ENCODE results near the gene SLC2A11. TPM values are rescaled to one million over a fixed set of nuclear protein-coding genes. Genes with fewer than 3 reads are reported as not detected.
A peak's percentile ranks its signal among the peaks of the same experiment; 100 is the strongest.
"Not testable (repeated sequence)": the region's sequence is repeated elsewhere in the genome, so short reads cannot be mapped to it uniquely, and the experiment has no call there.

Gene SLC2A11
- total RNA-seq, 1 experiment from 2014 or later: 18.9 TPM

- TF ChIP-seq, protein P1, sequence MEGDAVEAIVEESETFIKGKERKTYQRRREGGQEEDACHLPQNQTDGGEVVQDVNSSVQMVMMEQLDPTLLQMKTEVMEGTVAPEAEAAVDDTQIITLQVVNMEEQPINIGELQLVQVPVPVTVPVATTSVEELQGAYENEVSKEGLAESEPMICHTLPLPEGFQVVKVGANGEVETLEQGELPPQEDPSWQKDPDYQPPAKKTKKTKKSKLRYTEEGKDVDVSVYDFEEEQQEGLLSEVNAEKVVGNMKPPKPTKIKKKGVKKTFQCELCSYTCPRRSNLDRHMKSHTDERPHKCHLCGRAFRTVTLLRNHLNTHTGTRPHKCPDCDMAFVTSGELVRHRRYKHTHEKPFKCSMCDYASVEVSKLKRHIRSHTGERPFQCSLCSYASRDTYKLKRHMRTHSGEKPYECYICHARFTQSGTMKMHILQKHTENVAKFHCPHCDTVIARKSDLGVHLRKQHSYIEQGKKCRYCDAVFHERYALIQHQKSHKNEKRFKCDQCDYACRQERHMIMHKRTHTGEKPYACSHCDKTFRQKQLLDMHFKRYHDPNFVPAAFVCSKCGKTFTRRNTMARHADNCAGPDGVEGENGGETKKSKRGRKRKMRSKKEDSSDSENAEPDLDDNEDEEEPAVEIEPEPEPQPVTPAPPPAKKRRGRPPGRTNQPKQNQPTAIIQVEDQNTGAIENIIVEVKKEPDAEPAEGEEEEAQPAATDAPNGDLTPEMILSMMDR (IDR thresholded peaks at IDR 0.05; ENCODE audit: unreplicated experiment): no peak
- Mint-ChIP-seq H3K4me1 (ENCODE audit: low read depth, unreplicated experiment) (peaks cover 10% of the 10 kb centered on the region), H3K27ac (ENCODE audit: unreplicated experiment) (no peak overlapping the region), H3K9me3 (ENCODE audit: low read depth, unreplicated experiment) (no peaks in the 10 kb centered on the region), H3K27me3 (ENCODE audit: unreplicated experiment) (no peaks in the 10 kb centered on the region), H3K4me3 (ENCODE audit: low read depth, unreplicated experiment) (no peak overlapping the region), H3K36me3 (ENCODE audit: insufficient read depth, unreplicated experiment) (peaks cover 11% of the 10 kb centered on the region)
- CTCF ChIA-PET: interaction anchor here (0.6 to 1.2 kb wide), 2 partner anchors 9 to 55 kb away, joined by 3 read pairs; partner anchors contain the start of gene SLC2A11
- no peak for DNase-seq
- intact Hi-C loops (cut with micrococcal nuclease; ENCODE audit: unreplicated experiment): no loop called here
- no TSS peak for BruUV-seq (replicated peaks)
Measured at GRCh38 chr22:23912293-23912903, 54.7 kb downstream of the SLC2A11 start.

DNA sequence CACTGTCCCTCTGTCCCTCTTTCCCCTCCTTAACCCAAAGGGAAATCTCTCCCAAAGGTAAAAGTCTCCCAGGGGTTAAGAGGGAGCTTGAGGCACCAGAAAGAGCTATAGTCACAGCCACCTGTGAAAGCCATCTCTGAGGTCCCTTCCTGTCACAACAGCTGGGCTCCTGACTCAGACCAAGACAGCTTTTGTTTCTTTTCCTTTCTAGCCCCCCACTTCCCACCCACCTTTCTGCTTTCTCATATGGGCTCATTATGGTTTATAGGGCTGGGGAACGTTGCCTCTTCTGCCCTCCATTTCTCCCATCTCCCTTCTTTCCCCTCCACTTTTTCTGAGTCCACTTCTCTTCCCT lies 55.6 kb downstream of the SLC2A11 start:
- Mint-ChIP-seq H3K4me3 (ENCODE audit: low read depth, unreplicated experiment) (peak overlapping the region; percentile 82), H3K9me3 (ENCODE audit: low read depth, unreplicated experiment) (no peaks in the 10 kb centered on the region), H3K27me3 (ENCODE audit: unreplicated experiment) (no peaks in the 10 kb centered on the region), H3K36me3 (ENCODE audit: insufficient read depth, unreplicated experiment) (peaks cover 11% of the 10 kb centered on the region), H3K27ac (ENCODE audit: unreplicated experiment) (peak overlapping the region; percentile 90), H3K4me1 (ENCODE audit: low read depth, unreplicated experiment) (peaks cover 10% of the 10 kb centered on the region)
- intact Hi-C loops (cut with micrococcal nuclease; ENCODE audit: unreplicated experiment): no loop called here
- CTCF ChIA-PET: interaction anchor here (1.0 to 1.2 kb wide), 3 partner anchors 10 to 64 kb away, joined by 3 read pairs; partner anchors contain the start of gene MIF
- TF ChIP-seq, protein P1 (IDR thresholded peaks at IDR 0.05; ENCODE audit: unreplicated experiment): no peak
- no TSS peak for BruUV-seq (replicated peaks)
- no peak for DNase-seq

GRCh38 chr22:23913661-23914353 lies 56.1 kb downstream of the SLC2A11 start:
- CTCF ChIA-PET: interaction anchor here (1.0 to 1.2 kb wide), 3 partner anchors 11 to 64 kb away, joined by 3 read pairs; partner anchors contain the start of gene MIF
- intact Hi-C loops (cut with micrococcal nuclease; ENCODE audit: unreplicated experiment): no loop called here
- H3K9me3 Mint-ChIP-seq (ENCODE audit: low read depth, unreplicated experiment): no peaks in the 10 kb centered on the region
- peak overlapping the region; percentile 82 for H3K4me3 Mint-ChIP-seq (ENCODE audit: low read depth, unreplicated experiment)
- TF ChIP-seq, protein P1 (IDR thresholded peaks at IDR 0.05; ENCODE audit: unreplicated experiment): no peak
- peaks cover 10% of the 10 kb centered on the region for H3K4me1 Mint-ChIP-seq (ENCODE audit: low read depth, unreplicated experiment)
- peak; percentile 100 for DNase-seq
- H3K27ac Mint-ChIP-seq (ENCODE audit: unreplicated experiment): peak overlapping the region; percentile 90
- TSS peak; percentile 13 for BruUV-seq (replicated peaks)
- H3K36me3 Mint-ChIP-seq (ENCODE audit: insufficient read depth, unreplicated experiment): peaks cover 11% of the 10 kb centered on the region
- H3K27me3 Mint-ChIP-seq (ENCODE audit: unreplicated experiment): no peaks in the 10 kb centered on the region

GRCh38 chr22:23915290-23915689 lies 57.6 kb downstream of the SLC2A11 start:
- no peaks in the 10 kb centered on the region for H3K27me3 Mint-ChIP-seq (ENCODE audit: unreplicated experiment)
- TF ChIP-seq, protein P1 (IDR thresholded peaks at IDR 0.05; ENCODE audit: unreplicated experiment): no peak
- intact Hi-C loops (cut with micrococcal nuclease; ENCODE audit: unreplicated experiment): no loop called here
- CTCF ChIA-PET: no interaction called here
- H3K27ac Mint-ChIP-seq (ENCODE audit: unreplicated experiment): no peak overlapping the region
- H3K4me1 Mint-ChIP-seq (ENCODE audit: low read depth, unreplicated experiment): peaks cover 10% of the 10 kb centered on the region
- no TSS peak for BruUV-seq (replicated peaks)
- H3K9me3 Mint-ChIP-seq (ENCODE audit: low read depth, unreplicated experiment): no peaks in the 10 kb centered on the region
- DNase-seq: no peak
- H3K36me3 Mint-ChIP-seq (ENCODE audit: insufficient read depth, unreplicated experiment): peaks cover 11% of the 10 kb centered on the region
- no peak overlapping the region for H3K4me3 Mint-ChIP-seq (ENCODE audit: low read depth, unreplicated experiment)

- H3K27me3 Mint-ChIP-seq (ENCODE audit: unreplicated experiment); H3K4me3 Mint-ChIP-seq (ENCODE audit: low read depth, unreplicated experiment); H3K27ac Mint-ChIP-seq (ENCODE audit: unreplicated experiment); BruUV-seq (replicated peaks); H3K9me3 Mint-ChIP-seq (ENCODE audit: low read depth, unreplicated experiment); DNase-seq; intact Hi-C loops (cut with micrococcal nuclease; ENCODE audit: unreplicated experiment); H3K4me1 Mint-ChIP-seq (ENCODE audit: low read depth, unreplicated experiment): not testable (repeated sequence)
- CTCF ChIA-PET: interaction anchor here (1.4 kb wide), 1 partner anchor 10 kb away, joined by 4 read pairs; no protein-coding TSS in a partner anchor
- H3K36me3 Mint-ChIP-seq (ENCODE audit: insufficient read depth, unreplicated experiment): peaks cover 15% of the 10 kb centered on the region
Measured at GRCh38 chr22:23920267-23920611, 62.6 kb downstream of the SLC2A11 start.

GRCh38 chr22:23921586-23922201 lies 64.0 kb downstream of the SLC2A11 start:
- H3K4me3 Mint-ChIP-seq (ENCODE audit: low read depth, unreplicated experiment); intact Hi-C loops (cut with micrococcal nuclease; ENCODE audit: unreplicated experiment); H3K9me3 Mint-ChIP-seq (ENCODE audit: low read depth, unreplicated experiment); H3K4me1 Mint-ChIP-seq (ENCODE audit: low read depth, unreplicated experiment); BruUV-seq (replicated peaks); H3K27ac Mint-ChIP-seq (ENCODE audit: unreplicated experiment); H3K27me3 Mint-ChIP-seq (ENCODE audit: unreplicated experiment): not testable (repeated sequence)
- CTCF ChIA-PET: interaction anchor here (0.7 kb wide), 2 partner anchors 49 to 281 kb away, joined by 3 read pairs; no protein-coding TSS in a partner anchor
- H3K36me3 Mint-ChIP-seq (ENCODE audit: insufficient read depth, unreplicated experiment): peaks cover 16% of the 10 kb centered on the region
- peak; percentile 16 for DNase-seq

Measured in Calu3 (cell line).